ENCODE results near the gene TGIF1. TPM values are rescaled to one million over a fixed set of nuclear protein-coding genes. Genes with fewer than 3 reads are reported as not detected.

Gene TGIF1
- total RNA-seq, 2 experiments from 2014 or later = 12.5 to 14.7 TPM

DNA sequence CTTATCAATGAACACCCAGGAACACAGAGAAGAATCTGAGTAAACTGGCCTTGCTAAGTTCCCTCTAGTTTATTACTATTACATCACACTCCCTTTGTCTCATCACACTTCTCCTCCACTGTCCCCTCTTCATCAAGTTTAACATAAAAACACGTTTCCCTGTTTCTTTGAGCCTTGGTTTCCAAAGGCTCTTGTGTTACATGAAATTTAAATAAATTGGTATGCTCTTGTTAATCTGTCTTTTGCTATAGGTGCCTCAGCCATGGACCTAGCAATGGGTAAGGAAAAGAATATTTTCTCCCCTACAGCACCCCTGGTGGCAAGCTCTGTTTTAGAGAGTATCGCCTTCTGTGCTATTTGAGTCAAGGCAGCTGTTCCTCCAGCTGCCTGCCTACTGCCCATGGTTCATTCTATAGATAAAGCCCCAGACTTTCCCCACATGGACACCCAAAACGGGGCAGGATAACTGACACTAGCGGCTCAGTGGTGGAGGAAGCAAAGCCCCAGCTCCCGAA lies 31.8 kb downstream of the TGIF1 start:
- Mint-ChIP-seq H3K4me1 (no peaks in the 10 kb centered on the region), H3K4me3 (no peak overlapping the region), H3K27me3 (peaks cover 4% of the 10 kb centered on the region), H3K9me3 (no peaks in the 10 kb centered on the region), H3K36me3 (ENCODE audit: low read depth) (no peaks in the 10 kb centered on the region), H3K27ac (no peak overlapping the region)
- ChIA-PET CTCF (interaction anchor here (0.5 to 1.3 kb wide), 2 partner anchors 11 to 101 kb away, joined by 3 to 4 read pairs; no protein-coding TSS in a partner anchor), POLR2A (no interaction called here)
- peak; percentile 22 for DNase-seq

DNA sequence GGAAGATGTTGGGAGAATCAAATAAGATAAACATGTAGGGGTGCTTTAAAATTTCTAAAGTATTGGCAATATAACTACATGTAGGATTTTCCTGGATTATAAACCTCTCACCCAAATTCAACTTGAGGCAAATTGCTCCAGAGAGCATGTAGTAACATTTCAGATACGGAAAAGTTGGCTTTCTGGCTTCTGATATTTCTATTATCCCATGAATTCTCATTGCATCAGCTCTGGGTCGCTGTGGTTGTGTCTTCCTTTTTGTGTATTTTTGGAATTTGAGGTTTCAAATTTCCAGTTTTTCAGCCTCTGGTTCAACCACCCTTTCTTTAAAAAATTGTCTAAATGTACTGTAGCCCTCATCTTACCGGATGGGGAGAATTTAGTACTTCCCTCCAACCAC lies 32.3 kb downstream of the TGIF1 start:
- POLR2A ChIA-PET = no interaction called here
- H3K27ac Mint-ChIP-seq = no peak overlapping the region

DNA sequence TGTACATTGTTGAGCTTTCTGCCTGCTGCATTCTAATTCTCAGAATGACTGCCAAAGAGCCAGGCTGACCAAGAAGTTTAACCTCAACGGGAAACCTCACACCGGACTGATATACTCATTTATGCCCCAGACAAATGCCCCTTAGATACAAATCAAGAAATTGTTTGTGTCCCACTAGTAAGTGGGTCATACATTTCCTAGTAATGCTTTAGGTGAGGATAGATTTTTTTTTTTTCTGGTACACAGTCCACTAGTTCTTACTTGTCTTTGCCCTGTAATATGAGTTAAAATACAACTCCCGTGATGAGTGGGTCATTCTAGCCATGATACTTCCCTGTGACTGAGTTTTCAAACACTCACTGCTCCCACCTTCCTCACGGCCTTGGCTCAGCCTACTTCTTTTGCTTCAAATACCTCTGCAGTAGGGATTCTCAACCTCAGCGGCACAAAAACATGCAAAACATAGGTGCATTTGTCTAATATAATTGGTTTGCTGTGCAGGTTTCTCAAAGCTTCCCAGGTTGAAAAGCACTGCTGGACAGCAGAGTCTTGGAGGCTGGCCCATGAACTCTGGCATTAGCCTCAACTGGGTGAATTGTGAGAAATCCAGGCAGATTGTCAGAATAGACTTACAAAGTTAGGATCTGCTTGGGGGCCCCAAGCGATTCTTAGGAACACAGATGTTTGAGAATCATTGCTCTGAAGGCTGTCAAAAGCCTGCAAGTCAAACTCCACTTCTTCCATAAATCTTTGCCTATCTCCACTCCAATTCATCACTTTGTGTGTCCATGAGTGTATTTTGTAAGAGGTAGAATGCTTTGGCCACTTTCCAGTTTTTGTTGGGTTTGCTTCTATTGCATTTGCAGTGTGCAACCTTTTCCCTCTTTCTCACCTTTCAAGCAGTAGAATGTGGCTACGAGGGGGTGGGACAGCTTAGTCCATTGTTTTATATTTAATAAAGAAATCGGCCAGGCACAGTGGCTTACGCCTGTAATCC lies 35.5 kb downstream of the TGIF1 start:
- POLR2A ChIA-PET = no interaction called here
- Mint-ChIP-seq H3K27me3 (peaks cover 4% of the 10 kb centered on the region), H3K9me3 (no peaks in the 10 kb centered on the region), H3K4me1 (no peaks in the 10 kb centered on the region), H3K36me3 (ENCODE audit: low read depth) (no peaks in the 10 kb centered on the region), H3K4me3 (no peak overlapping the region), H3K27ac (no peak overlapping the region)
- CTCF ChIA-PET = no interaction called here
- DNase-seq = no peak

More for the DNA sequence above, 32.3 kb downstream of the TGIF1 start:
- no peaks in the 10 kb centered on the region for H3K9me3 Mint-ChIP-seq
- no peak for DNase-seq
- H3K27me3 Mint-ChIP-seq = peaks cover 4% of the 10 kb centered on the region
- H3K4me3 Mint-ChIP-seq = no peak overlapping the region
- no peaks in the 10 kb centered on the region for H3K4me1 Mint-ChIP-seq
- CTCF ChIA-PET = interaction anchor here (0.5 to 1.3 kb wide), 3 partner anchors 8 to 102 kb away, joined by 3 to 4 read pairs (median 3); no protein-coding TSS in a partner anchor
- H3K36me3 Mint-ChIP-seq (ENCODE audit: low read depth) = no peaks in the 10 kb centered on the region

DNA sequence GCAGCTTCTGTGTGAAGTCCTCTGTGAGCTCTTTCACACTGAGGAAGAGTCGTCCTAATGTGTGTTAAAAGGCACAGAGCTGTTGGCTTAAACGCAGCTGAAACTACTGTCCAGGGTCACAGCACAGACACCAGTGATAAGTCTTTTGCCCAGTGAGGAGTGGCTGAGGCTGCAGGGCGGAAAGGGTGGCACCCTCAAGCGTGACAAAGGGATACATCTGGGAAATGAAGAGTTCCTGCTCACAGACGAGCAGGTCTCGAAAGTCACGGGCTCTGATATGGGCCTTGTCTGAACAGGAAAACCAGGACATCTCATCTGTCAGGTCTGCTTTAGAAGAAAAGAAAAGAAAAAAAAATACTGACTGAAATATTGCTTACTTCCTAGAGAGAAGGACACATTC lies 36.5 kb downstream of the TGIF1 start:
- no peak overlapping the region for H3K27ac Mint-ChIP-seq
- DNase-seq = no peak
- ChIA-PET POLR2A (interaction anchor here (1.0 kb wide), 1 partner anchor 9 kb away, joined by 3 read pairs; no protein-coding TSS in a partner anchor), CTCF (interaction anchor here (0.6 to 1.0 kb wide), 2 partner anchors 9 to 1346 kb away, joined by 3 to 4 read pairs; no protein-coding TSS in a partner anchor)
- H3K9me3 Mint-ChIP-seq = no peaks in the 10 kb centered on the region
- H3K4me3 Mint-ChIP-seq = no peak overlapping the region
- no peaks in the 10 kb centered on the region for H3K4me1 Mint-ChIP-seq
- no peaks in the 10 kb centered on the region for H3K36me3 Mint-ChIP-seq (ENCODE audit: low read depth)
- H3K27me3 Mint-ChIP-seq = no peaks in the 10 kb centered on the region

DNA sequence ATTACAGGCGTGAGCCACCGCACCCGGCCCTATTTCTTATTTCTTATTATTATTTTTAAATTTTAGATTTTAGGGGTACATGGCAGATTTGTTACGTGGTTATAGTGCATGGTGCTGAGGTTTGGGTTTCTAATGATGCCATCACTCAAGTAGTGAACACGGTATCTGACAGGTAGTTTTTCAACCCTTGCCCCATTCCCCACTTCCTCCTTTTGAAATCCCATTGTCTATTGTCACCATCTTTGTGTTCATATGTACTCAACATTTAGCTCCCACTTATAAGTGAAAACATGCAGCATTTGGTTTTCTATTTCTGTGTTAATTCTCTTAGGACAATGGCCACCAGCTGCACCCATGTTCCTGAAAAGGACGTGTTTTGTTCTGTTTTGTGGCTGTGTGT lies 39.5 kb downstream of the TGIF1 start:
- Mint-ChIP-seq H3K4me1 (no peaks in the 10 kb centered on the region), H3K9me3 (no peaks in the 10 kb centered on the region), H3K27me3 (peaks cover 8% of the 10 kb centered on the region), H3K27ac (no peak overlapping the region), H3K4me3 (no peak overlapping the region), H3K36me3 (ENCODE audit: low read depth) (no peaks in the 10 kb centered on the region)
- ChIA-PET CTCF (no interaction called here), POLR2A (no interaction called here)
- DNase-seq = no peak

DNA sequence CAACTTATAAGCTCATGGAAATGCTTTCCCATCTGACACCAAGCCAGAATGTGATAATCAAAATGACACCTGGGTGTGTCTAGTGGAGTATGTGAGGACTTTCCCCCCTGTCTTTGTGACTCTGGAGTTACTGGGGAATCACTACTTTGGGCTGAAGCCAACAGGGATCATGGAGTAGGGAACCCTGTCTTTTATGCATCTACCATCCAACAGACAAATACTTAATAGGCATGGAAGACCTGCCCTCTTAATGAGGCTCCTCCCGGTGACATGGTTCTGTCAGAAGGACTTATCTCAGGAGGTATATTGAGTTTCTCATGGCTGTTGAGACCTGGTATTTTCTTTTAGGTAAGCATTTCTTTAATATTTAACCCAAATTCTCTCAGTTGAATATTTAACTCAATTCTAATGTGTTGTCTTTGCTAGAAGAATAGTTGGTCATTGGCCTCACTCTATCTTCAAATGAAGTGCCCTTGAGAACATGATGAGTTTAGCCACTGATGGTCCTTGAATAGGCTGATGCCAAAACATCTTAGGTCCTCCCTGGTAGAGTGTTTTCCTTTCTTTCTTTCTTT lies 42.1 kb downstream of the TGIF1 start:
- H3K4me3 Mint-ChIP-seq = no peak overlapping the region
- H3K9me3 Mint-ChIP-seq = no peaks in the 10 kb centered on the region
- no peak overlapping the region for H3K27ac Mint-ChIP-seq
- no peak for DNase-seq
- ChIA-PET CTCF (no interaction called here), POLR2A (no interaction called here)
- H3K36me3 Mint-ChIP-seq (ENCODE audit: low read depth) = no peaks in the 10 kb centered on the region
- peaks cover 12% of the 10 kb centered on the region for H3K27me3 Mint-ChIP-seq
- no peaks in the 10 kb centered on the region for H3K4me1 Mint-ChIP-seq

DNA sequence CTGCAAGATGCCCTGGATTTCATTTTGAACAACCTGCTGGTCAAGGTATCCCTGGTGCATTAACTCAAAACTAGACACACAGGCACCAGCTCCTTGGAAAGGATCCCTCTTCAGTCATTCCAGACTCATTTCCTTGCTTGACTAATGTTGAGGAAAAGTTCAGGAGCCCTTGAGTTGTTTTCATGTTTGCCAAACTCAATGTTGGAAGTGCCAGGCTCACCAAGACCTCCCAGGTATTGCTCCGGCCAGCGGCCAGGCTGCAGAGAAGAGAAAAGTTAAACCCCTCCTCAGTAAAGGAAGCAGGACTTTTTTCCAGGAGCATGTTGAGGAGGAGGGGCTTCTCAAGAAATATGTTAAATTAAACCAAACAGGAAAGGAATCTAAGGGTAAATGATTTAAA lies 42.7 kb downstream of the TGIF1 start:
- DNase-seq = no peak
- Mint-ChIP-seq H3K4me3 (no peak overlapping the region), H3K36me3 (ENCODE audit: low read depth) (no peaks in the 10 kb centered on the region), H3K27me3 (peaks cover 15% of the 10 kb centered on the region), H3K4me1 (no peaks in the 10 kb centered on the region), H3K27ac (no peak overlapping the region), H3K9me3 (no peaks in the 10 kb centered on the region)
- ChIA-PET POLR2A (no interaction called here), CTCF (no interaction called here)

DNA sequence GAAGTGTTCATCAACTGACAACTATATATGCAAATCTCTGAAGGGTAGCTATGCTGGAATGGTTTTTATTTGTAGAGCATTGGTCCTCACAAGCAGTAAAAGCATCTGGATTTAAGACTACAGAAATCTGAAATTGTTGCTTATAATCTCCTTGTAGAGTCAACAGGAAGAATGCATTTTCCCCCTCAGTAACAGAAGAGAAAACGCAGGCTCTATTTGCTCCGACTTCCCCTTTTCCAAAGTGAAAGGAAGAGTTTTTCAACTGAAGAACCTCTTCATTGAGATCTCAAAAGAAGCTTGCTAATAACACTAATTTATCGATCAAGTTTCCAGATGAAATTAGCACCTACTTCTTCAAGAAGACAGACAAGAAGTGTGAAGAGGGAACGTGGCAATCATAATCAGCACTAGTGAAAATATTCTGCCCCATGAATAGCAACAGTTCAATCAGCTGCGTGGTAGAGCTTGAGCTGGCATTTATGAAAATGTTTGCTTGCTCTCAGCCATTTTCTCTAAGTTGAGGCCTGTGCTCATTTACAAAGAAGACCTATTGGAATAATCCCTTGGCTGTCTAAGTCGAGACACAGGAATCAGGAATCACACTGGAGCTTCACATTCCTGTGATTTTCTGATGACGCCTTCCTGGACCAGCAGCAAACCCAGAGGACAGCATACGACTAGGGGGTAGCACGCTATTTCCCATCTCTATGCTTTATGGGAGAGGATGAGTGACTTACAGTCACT lies 43.7 kb downstream of the TGIF1 start:
- peaks cover 24% of the 10 kb centered on the region for H3K27me3 Mint-ChIP-seq
- H3K36me3 Mint-ChIP-seq (ENCODE audit: low read depth) = no peaks in the 10 kb centered on the region
- no peaks in the 10 kb centered on the region for H3K9me3 Mint-ChIP-seq
- H3K4me1 Mint-ChIP-seq = peaks cover 4% of the 10 kb centered on the region
- no peak overlapping the region for H3K4me3 Mint-ChIP-seq
- H3K27ac Mint-ChIP-seq = no peak overlapping the region
- CTCF ChIA-PET = interaction anchor here (1.0 kb wide), 1 partner anchor 506 kb away, joined by 3 read pairs; no protein-coding TSS in a partner anchor
- POLR2A ChIA-PET = no interaction called here
- DNase-seq = no peak

DNA sequence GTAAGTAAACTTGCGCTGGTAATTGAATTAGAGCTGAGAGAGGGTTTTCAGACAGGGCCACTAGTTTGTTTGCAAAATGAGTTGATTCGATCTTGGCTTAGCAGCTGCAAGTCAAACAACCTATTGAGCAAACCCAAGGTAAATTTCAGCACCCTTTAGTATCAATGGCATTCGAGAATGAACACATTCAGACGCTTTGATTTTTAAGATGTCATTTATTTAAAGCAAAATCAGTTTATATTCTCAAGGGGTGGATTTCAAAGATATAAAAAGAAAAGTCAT lies 44.2 kb downstream of the TGIF1 start:
- peaks cover 5% of the 10 kb centered on the region for H3K4me1 Mint-ChIP-seq
- no peak for DNase-seq
- ChIA-PET CTCF (interaction anchor here (1.0 kb wide), 1 partner anchor 507 kb away, joined by 3 read pairs; no protein-coding TSS in a partner anchor), POLR2A (no interaction called here)
- no peak overlapping the region for H3K4me3 Mint-ChIP-seq
- peaks cover 29% of the 10 kb centered on the region for H3K27me3 Mint-ChIP-seq
- H3K27ac Mint-ChIP-seq = no peak overlapping the region
- no peaks in the 10 kb centered on the region for H3K9me3 Mint-ChIP-seq
- no peaks in the 10 kb centered on the region for H3K36me3 Mint-ChIP-seq (ENCODE audit: low read depth)

DNA sequence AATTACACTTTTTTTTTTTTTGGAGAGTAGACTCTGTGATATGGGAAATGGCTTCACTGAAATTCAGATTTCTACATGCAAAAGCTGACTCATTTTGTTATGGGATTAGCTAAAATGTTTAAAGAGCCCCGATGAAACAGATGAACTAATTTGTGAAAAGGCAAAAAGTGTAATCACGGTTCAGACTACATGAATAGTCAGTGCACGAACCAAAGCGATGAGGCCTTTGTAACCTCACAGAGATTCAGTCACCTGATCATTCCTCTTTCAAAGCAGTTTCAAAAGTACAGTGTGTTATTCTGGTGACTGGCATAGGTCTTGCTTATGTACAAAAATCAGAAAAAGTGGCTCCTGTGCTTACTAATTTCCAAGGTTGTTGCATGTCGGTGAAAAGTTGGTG lies 44.6 kb downstream of the TGIF1 start:
- Mint-ChIP-seq H3K4me3 (no peak overlapping the region), H3K36me3 (ENCODE audit: low read depth) (no peaks in the 10 kb centered on the region), H3K27ac (no peak overlapping the region), H3K27me3 (peaks cover 33% of the 10 kb centered on the region), H3K4me1 (peaks cover 8% of the 10 kb centered on the region), H3K9me3 (no peaks in the 10 kb centered on the region)
- ChIA-PET POLR2A (no interaction called here), CTCF (no interaction called here)
- DNase-seq = no peak

DNA sequence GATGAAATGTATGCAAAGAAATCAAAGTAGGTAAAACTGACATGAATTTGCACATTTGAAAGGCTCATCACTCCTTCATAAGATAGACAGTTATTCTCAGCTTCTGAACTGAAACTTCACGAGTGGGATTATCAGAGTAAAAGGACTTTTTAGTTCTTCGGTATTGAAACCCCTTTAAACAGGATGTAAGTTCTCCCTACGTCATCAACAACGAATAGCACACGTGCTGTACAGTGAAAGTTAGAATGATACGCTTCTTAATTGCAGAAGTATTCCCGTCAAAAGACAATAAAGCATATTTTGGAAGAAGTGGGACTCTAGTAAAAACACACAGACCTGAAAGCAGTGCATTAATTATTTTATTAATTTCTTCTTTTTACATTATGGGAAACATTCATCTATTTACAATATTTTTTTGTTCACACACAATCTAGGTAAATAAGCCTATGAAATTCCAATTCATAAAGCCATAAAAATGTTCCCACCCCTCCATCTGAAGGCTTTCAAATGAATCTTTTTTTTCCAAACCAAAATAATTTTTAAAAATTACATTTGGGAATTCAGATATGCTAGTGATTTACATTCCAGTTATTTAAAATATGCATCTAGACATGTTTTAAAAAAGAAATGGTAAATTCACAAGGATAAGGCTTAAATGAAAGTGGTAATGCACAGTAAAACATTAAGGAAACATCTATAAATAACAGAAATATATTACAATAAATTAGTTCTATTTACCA lies 45.9 kb downstream of the TGIF1 start:
- H3K36me3 Mint-ChIP-seq (ENCODE audit: low read depth) = no peaks in the 10 kb centered on the region
- H3K9me3 Mint-ChIP-seq = no peaks in the 10 kb centered on the region
- ChIA-PET CTCF (interaction anchor here (1.3 kb wide), 1 partner anchor 98 kb away, joined by 4 read pairs; no protein-coding TSS in a partner anchor), POLR2A (no interaction called here)
- H3K4me3 Mint-ChIP-seq = no peak overlapping the region
- H3K27me3 Mint-ChIP-seq = peaks cover 43% of the 10 kb centered on the region
- DNase-seq = no peak
- no peak overlapping the region for H3K27ac Mint-ChIP-seq
- peaks cover 14% of the 10 kb centered on the region for H3K4me1 Mint-ChIP-seq

DNA sequence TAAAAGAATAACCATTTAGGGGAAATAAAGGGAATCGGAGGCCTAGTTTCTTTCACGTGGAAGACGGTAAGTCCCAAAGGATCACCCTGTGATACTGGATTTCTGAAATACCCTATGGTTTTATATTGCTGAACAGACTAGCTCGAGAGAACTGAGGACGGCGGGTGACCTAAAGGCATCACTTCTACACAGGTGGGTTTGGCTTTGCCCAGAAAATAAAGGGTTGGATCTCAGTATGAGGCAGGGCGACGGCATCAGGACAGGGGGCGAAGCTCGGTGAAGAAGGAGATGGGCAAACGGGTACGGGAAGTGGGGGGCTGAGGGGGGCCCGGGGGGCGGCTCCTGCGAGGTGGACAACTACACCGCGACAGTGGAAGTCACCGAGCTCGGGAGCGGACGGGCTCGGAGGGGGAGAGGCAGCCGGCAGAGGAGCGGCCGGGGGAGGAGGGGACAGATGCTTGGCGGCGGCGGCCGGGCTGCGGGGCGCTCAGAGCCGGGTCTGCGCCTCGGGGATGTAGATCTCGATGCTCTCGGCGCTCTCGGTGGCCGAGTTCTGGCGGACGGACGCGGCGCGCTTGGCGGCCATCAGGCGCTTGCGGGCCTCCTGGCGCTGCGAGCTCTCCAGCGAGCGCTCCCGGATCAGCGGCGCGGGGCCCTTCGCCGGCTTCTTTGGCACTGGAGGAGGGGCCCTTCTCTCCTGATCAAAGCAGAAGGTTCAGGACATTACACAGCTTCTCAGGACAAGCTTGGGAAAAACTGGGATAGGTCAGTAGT lies 48.9 kb downstream of the TGIF1 start:
- POLR2A ChIA-PET = interaction anchor here (0.6 kb wide), 1 partner anchor 1739 kb away, joined by 3 read pairs; no protein-coding TSS in a partner anchor
- Mint-ChIP-seq H3K4me3 (peak overlapping the region; percentile 39), H3K4me1 (peaks cover 14% of the 10 kb centered on the region), H3K36me3 (ENCODE audit: low read depth) (no peaks in the 10 kb centered on the region), H3K27me3 (peaks cover 41% of the 10 kb centered on the region), H3K27ac (no peak overlapping the region), H3K9me3 (no peaks in the 10 kb centered on the region)
- CTCF ChIA-PET = interaction anchor here (1.2 kb wide), 1 partner anchor 11 kb away, joined by 3 read pairs; no protein-coding TSS in a partner anchor
- DNase-seq = no peak

Data from activated CD4-positive, alpha-beta T cell treated with anti-CD3 and anti-CD28 coated beads, Interleukin-2, amount 10 ng/mL, durations not matched to agents 7 days and 5 days (primary cell).